ENCODE measurements around the gene VPS9D1.

GRCh38 chr16:89697161-89697615 is 23.5 kb downstream of the VPS9D1 start:
- no peak for TF ChIP-seq TAF1 (IDR thresholded peaks at IDR 0.05; ENCODE audit: low read depth)
- no peak for TF ChIP-seq FOXM1 (IDR thresholded peaks at IDR 0.05; ENCODE audit: borderline replicate concordance, low read depth)
- TF ChIP-seq EP300 (IDR thresholded peaks at IDR 0.05; ENCODE audit: borderline replicate concordance) = no peak
- TF ChIP-seq RAD21 (IDR thresholded peaks at IDR 0.05; ENCODE audit: low read depth) = no peak

Data from Ishikawa (cell line).